ENCODE measurements around the gene NTN5. TPM values are rescaled to one million over a fixed set of nuclear protein-coding genes. Genes with fewer than 3 reads are reported as not detected.
"Not testable (repeated sequence)": the region's sequence is repeated elsewhere in the genome, so short reads cannot be mapped to it uniquely, and the experiment has no call there.

NTN5 gene
- total RNA-seq, 1 donor from 2014 or later: 0.71 TPM

DNA sequence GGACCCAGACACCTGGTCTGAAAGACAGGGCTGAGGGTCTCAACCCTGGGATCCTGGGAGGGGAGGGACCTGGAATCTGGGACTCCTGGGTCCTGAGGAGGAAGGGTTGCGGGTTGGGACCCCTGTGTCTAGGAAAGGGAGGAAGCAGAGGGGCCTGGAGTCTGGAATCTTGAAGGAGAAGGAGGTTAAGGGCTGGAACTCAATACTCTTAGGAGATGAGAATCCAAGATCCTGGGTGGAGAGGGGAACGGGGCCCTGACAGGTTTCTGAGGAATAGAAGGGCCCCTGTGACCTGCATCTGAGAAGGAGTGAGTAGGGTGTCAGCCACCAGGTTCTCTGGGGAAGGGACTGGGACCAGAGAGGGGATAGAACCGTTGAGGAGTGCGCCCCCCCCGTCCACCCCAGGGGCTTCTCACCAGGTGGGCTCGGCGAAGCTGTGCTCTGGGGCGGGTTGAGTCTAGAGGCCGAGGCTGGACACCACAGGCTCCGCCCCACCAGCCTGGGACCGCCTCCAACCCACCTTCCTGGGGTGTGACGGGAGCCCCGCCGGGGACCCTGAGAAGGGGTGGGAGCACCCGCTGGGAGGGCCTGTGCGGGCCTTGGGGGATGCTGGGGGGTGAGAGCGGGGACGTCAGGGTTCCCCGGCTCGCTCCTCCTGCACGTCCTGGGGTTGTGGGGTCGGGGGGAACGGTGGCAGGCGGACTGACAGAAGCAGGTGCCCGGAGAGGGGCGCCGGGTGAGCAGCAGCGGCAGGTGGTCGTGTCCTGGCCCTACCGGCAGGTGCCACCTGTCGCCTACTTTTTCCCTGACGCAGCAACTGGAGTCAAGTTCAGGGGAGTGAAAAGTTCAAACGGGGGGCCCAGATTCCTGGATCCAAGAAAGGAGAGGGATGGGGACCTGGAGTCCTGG, 46.7 kb upstream of the NTN5 start, which contains the start of gene MAMSTR:
Gene MAMSTR, minus strand, starts transcription at position 463 of the 909 bp plus-strand sequence. CDS start 694 bp downstream, outside the sequence.
- ATAC-seq (ENCODE audit: low read depth): no peak
- H3K4me1 Mint-ChIP-seq: peaks cover 22% of the 10 kb centered on the region
- H3K27me3 Mint-ChIP-seq: no peaks in the 10 kb centered on the region
- ChIA-PET POLR2A (no interaction called here), CTCF (no interaction called here)
- no peak for DNase-seq
- H3K36me3 Mint-ChIP-seq (ENCODE audit: low read depth): peaks cover 3% of the 10 kb centered on the region
- H3K9me3 Mint-ChIP-seq: no peaks in the 10 kb centered on the region
- peak within 1 kb of the TSS; percentile 92 for H3K27ac Mint-ChIP-seq
- intact Hi-C loops (cut with micrococcal nuclease): loop anchor here (1.0 to 10.0 kb wide), 3 partner anchors 19 to 1157 kb away; partner anchors contain the start of genes AKT1S1, ALDH16A1, PIH1D1 and TBC1D17
- TF ChIP-seq, protein P1, sequence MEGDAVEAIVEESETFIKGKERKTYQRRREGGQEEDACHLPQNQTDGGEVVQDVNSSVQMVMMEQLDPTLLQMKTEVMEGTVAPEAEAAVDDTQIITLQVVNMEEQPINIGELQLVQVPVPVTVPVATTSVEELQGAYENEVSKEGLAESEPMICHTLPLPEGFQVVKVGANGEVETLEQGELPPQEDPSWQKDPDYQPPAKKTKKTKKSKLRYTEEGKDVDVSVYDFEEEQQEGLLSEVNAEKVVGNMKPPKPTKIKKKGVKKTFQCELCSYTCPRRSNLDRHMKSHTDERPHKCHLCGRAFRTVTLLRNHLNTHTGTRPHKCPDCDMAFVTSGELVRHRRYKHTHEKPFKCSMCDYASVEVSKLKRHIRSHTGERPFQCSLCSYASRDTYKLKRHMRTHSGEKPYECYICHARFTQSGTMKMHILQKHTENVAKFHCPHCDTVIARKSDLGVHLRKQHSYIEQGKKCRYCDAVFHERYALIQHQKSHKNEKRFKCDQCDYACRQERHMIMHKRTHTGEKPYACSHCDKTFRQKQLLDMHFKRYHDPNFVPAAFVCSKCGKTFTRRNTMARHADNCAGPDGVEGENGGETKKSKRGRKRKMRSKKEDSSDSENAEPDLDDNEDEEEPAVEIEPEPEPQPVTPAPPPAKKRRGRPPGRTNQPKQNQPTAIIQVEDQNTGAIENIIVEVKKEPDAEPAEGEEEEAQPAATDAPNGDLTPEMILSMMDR (IDR thresholded peaks at IDR 0.05): no peak
- H3K4me3 Mint-ChIP-seq: peak within 1 kb of the TSS; percentile 95

DNA sequence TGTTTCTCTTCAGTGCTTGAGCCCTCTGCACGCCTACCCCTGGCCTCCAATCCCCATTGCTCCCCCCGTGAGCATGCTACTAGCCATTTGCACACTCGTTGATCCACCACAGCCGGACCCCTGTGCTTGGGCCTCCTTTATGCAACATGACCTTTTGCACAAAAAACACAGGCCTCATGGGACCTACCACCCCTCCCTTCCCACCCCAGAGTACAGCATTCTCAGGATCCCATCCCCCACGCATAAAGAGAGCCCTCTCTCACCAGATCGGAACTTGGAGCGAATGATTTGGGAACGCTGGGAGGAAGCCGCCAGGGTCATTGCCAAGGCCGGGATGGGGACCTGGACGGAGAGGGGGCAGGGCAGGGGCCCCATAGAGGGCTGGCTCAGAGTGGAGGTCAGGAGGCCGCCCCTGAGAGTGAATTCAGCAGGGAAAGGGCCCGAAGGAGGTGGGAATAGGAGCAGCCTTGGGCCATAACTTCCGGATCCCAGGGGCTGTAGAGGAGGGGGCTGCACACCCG, 46.0 kb upstream of the NTN5 start:
- Mint-ChIP-seq H3K9me3 (no peaks in the 10 kb centered on the region), H3K4me1 (peaks cover 27% of the 10 kb centered on the region), H3K27me3 (no peaks in the 10 kb centered on the region), H3K27ac (no peak overlapping the region), H3K4me3 (no peak overlapping the region), H3K36me3 (ENCODE audit: low read depth) (peaks cover 3% of the 10 kb centered on the region)
- ChIA-PET POLR2A (interaction anchor here (0.7 kb wide), 1 partner anchor 14 kb away, joined by 6 read pairs; no protein-coding TSS in a partner anchor), CTCF (no interaction called here)
- no peak for ATAC-seq (ENCODE audit: low read depth)
- DNase-seq: no peak
- intact Hi-C loops (cut with micrococcal nuclease): no loop called here
- TF ChIP-seq, protein P1 (IDR thresholded peaks at IDR 0.05): no peak

DNA sequence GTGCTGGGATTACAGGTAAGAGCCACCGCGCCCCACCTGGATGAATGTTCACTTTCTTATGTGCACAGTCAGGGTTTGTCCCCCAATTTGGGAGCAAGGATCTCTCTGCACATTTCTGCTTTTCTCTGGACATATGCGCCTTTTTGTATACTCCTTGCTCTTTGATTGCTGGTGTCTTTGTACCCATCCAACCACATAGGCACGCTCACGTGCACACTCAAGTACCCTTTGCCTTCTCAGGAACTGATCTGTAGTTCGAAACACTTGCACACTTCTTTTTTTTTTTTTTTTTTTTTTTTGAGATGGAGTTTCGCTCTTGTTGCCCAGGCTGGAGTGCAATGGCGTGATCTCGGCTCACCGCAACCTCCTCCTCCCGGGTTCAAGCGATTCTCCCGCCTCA, 45.3 kb upstream of the NTN5 start:
- DNase-seq; H3K27me3 Mint-ChIP-seq; H3K4me3 Mint-ChIP-seq; CTCF ChIA-PET; H3K9me3 Mint-ChIP-seq; H3K36me3 Mint-ChIP-seq (ENCODE audit: low read depth); ATAC-seq (ENCODE audit: low read depth); intact Hi-C loops (cut with micrococcal nuclease); H3K27ac Mint-ChIP-seq: not testable (repeated sequence)
- POLR2A ChIA-PET: interaction anchor here (0.7 kb wide), 1 partner anchor 13 kb away, joined by 6 read pairs; no protein-coding TSS in a partner anchor
- peaks cover 32% of the 10 kb centered on the region for H3K4me1 Mint-ChIP-seq

DNA sequence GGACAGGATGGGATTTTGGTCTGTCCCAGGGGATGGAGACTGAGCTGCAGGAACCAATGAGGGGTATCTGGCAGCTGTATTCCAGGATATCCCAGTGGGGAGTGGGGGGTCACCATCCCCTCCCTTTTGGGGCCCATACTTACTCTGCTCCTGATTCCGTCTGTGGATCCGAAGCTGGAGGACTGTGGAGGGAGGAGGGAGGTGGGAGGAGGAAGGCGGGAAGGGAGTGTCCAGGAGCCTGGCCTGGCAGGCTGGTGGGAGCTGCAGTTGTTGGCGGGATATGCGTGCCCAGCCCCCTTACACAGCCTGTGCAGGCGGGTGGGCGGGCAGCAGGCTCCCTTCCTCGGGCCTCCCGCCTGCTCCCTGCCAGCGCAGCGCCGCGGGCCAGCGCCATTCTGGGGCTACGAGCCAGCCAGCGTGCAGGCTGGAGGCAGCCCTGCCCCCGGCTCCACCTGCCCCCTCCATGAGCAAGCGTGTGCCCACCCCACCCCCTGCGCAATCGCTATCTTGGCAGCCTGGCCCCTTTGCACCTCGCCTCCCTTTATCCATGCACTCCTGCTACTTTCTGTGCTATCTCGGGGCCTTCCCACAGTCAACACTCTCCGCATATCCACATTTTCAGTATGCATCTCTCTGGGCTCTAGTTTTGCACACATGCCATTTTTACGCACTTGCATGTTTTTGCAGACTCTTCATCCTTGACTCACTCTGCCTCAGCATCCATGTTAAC, 43.9 kb upstream of the NTN5 start:
- ChIA-PET CTCF (no interaction called here), POLR2A (interaction anchor here (0.5 to 1.3 kb wide), 2 partner anchors 8 to 1626 kb away, joined by 5 to 7 read pairs; no protein-coding TSS in a partner anchor)
- peaks cover 3% of the 10 kb centered on the region for H3K36me3 Mint-ChIP-seq (ENCODE audit: low read depth)
- H3K27me3 Mint-ChIP-seq: no peaks in the 10 kb centered on the region
- TF ChIP-seq, protein P1 (IDR thresholded peaks at IDR 0.05): no peak
- DNase-seq (no peak), ATAC-seq (ENCODE audit: low read depth) (no peak)
- H3K9me3 Mint-ChIP-seq: no peaks in the 10 kb centered on the region
- no peak overlapping the region for H3K4me3 Mint-ChIP-seq
- H3K4me1 Mint-ChIP-seq: peaks cover 35% of the 10 kb centered on the region
- H3K27ac Mint-ChIP-seq: no peak overlapping the region
- intact Hi-C loops (cut with micrococcal nuclease): no loop called here

DNA sequence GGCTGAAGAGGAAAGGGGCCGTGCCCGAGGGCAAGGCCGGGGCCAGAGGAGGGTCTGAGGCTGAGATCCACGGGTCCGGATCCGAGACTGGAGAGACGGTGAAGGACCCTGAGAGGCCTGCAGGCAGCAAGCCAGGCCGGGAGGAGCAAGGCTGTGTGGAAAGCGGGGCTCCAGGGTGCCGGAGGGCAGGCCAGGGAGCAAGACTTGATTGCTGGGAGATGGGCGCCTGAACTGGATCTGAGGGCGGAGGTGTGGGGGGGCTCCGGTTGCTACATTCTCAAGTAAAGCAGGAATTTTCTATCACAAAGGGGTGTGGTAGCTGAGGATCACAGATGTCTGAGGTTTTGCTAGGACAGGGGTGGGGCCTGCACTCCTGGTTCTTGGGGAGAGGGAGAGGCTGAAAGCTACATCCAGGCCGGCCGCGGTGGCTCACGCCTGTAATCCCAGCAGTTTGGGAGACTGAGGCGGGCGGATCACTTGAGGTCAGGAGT, 42.9 kb upstream of the NTN5 start:
- Mint-ChIP-seq H3K36me3 (ENCODE audit: low read depth) (peaks cover under 1% of the 10 kb centered on the region), H3K4me1 (peaks cover 28% of the 10 kb centered on the region), H3K27ac (peak overlapping the region; percentile 50), H3K27me3 (no peaks in the 10 kb centered on the region), H3K9me3 (no peaks in the 10 kb centered on the region), H3K4me3 (peak overlapping the region; percentile 11)
- CTCF ChIA-PET: no interaction called here
- ATAC-seq (ENCODE audit: low read depth) (no peak), DNase-seq (no peak)
- POLR2A ChIA-PET: interaction anchor here (0.9 to 1.3 kb wide), 2 partner anchors 9 to 11 kb away, joined by 4 to 7 read pairs; no protein-coding TSS in a partner anchor
- TF ChIP-seq, protein P1 (IDR thresholded peaks at IDR 0.05): no peak
- intact Hi-C loops (cut with micrococcal nuclease): loop anchor here (2.0 kb wide), 1 partner anchor 55 kb away; no protein-coding TSS in a partner anchor
